ENCODE measurements around the gene SPATA2L. TPM values are rescaled to one million over a fixed set of nuclear protein-coding genes. Genes with fewer than 3 reads are reported as not detected.

Gene SPATA2L
- total RNA-seq, 1 donor from 2014 or later = 13.3 TPM

DNA sequence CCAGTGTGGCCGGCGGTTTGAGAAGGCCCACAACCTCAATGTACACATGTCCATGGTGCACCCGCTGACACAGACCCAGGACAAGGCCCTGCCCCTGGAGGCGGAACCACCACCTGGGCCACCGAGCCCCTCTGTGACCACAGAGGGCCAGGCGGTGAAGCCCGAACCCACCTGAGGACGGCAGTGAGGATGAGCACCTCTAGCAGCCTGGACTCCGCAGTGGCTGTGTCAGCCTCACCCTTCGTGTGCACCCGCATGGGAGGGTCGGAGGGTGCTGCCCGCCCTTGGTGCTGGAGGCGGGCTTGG is 36.5 kb upstream of the SPATA2L start:
- intact Hi-C loops (cut with DNase I) = no loop called here
- TF ChIP-seq, protein P1, sequence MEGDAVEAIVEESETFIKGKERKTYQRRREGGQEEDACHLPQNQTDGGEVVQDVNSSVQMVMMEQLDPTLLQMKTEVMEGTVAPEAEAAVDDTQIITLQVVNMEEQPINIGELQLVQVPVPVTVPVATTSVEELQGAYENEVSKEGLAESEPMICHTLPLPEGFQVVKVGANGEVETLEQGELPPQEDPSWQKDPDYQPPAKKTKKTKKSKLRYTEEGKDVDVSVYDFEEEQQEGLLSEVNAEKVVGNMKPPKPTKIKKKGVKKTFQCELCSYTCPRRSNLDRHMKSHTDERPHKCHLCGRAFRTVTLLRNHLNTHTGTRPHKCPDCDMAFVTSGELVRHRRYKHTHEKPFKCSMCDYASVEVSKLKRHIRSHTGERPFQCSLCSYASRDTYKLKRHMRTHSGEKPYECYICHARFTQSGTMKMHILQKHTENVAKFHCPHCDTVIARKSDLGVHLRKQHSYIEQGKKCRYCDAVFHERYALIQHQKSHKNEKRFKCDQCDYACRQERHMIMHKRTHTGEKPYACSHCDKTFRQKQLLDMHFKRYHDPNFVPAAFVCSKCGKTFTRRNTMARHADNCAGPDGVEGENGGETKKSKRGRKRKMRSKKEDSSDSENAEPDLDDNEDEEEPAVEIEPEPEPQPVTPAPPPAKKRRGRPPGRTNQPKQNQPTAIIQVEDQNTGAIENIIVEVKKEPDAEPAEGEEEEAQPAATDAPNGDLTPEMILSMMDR (IDR thresholded peaks at IDR 0.05) = no peak
- no peak for ATAC-seq
- Histone ChIP-seq H3K4me3 (no peak overlapping the region), H3K4me1 (no peaks in the 10 kb centered on the region), H3K36me3 (peaks cover 89% of the 10 kb centered on the region), H3K9me3 (no peaks in the 10 kb centered on the region), H3K27ac (no peak overlapping the region), H3K27me3 (no peaks in the 10 kb centered on the region)
- DNase-seq = no peak

DNA sequence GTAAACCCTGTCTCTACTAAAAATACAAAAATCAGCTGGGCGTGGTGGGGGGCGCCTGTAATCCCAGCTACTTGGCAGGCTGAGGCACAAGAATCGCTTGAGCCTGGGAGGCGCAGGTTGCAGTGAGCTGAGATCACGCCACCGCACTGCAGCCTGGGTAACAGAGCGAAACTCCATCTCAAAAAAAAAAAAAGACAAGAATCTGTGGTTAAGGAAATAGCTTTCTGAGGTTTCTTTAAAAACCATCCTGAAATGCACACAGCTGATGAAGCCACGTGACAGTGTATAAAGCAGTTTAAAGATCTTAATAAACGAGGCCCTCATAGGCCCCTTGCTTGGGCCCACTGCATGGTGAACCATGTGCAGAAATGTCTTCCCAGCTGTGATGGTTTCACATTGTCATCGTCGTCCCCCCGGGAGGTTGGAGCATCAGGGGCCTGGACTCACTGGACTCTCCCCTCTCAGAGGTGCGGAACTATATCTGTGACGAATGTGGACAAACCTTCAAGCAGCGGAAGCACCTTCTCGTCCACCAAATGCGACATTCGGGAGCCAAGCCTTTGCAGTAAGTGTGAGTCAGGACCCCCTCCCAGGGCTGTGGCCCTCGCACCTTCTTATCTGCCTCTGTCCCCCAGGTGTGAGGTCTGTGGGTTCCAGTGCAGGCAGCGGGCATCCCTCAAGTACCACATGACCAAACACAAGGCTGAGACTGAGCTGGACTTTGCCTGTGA is 36.0 kb upstream of the SPATA2L start:
- TF ChIP-seq, protein P1 (IDR thresholded peaks at IDR 0.05) = no peak
- Histone ChIP-seq H3K27ac (no peak overlapping the region), H3K9me3 (no peaks in the 10 kb centered on the region), H3K4me1 (no peaks in the 10 kb centered on the region), H3K36me3 (peaks cover 90% of the 10 kb centered on the region), H3K27me3 (no peaks in the 10 kb centered on the region), H3K4me3 (no peak overlapping the region)
- intact Hi-C loops (cut with DNase I) = no loop called here
- no peak for ATAC-seq
- DNase-seq = no peak

DNA sequence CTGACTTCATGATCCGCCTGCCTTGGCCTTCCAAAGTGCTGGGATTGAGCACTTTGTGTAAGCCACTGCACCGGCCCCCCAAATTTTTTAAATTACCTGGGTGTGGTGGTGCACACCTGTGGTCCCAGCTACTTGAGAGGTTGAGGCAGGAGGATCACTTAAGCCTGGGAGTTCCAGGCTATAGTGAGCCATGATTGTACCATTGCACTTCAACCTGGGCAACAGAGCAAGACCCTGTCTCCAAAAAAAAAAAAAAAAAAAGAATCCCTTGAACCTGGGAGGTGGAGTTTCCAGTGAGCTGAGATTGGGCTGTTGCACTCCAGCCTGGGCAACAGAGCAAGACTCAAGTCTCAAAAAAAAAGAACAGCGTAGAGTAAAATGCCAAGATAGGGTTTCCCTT is 35.0 kb upstream of the SPATA2L start:
- no peaks in the 10 kb centered on the region for H3K27me3 ChIP-seq
- no peak overlapping the region for H3K27ac ChIP-seq
- H3K4me1 ChIP-seq = no peaks in the 10 kb centered on the region
- intact Hi-C loops (cut with DNase I) = no loop called here
- no peak for DNase-seq
- H3K9me3 ChIP-seq = no peaks in the 10 kb centered on the region
- ATAC-seq = no peak
- H3K36me3 ChIP-seq = peaks cover 96% of the 10 kb centered on the region
- no peak overlapping the region for H3K4me3 ChIP-seq
- TF ChIP-seq, protein P1 (IDR thresholded peaks at IDR 0.05) = no peak

DNA sequence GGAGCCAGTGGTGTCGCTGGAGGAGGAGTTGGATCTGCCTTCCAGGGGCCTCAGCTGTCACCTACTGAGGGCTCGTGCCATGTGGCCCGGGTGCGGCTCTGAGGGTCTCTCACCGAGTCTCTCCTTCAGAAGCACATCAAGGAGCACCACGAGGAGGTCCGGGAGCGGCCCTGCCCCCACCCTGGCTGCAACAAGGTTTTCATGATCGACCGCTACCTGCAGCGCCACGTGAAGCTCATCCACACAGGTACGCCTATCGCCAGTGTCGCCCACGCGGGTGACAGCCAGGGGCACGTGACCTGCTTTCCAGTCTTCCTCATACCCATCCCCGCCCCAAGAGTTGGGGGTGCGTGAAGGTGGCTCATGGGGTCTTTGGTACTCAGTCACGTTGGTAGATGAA is 32.3 kb upstream of the SPATA2L start:
- intact Hi-C loops (cut with DNase I) = no loop called here
- TF ChIP-seq, protein P1 (IDR thresholded peaks at IDR 0.05) = no peak
- H3K4me3 ChIP-seq = no peak overlapping the region
- no peak overlapping the region for H3K27ac ChIP-seq
- H3K36me3 ChIP-seq = peaks cover 96% of the 10 kb centered on the region
- H3K9me3 ChIP-seq = no peaks in the 10 kb centered on the region
- no peaks in the 10 kb centered on the region for H3K27me3 ChIP-seq
- no peaks in the 10 kb centered on the region for H3K4me1 ChIP-seq
- DNase-seq (no peak), ATAC-seq (no peak)

DNA sequence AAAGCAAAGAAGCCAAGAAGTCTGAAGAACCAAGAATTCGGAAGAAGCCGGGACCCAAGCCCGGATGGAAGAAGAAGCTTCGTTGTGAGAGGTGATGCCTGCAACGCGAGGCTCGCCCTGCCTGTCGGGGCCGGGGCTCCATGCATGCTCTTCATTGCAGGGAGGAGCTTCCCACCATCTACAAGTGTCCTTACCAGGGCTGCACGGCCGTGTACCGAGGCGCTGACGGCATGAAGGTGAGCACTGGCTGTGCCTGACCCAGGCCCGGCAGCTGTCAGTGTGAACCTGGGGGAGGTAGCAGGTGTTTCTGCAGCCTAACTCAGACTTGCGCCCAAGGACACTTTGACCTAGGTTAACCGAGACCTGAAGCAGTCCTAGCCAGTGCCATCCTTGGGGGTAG is 31.8 kb upstream of the SPATA2L start:
- H3K27ac ChIP-seq = no peak overlapping the region
- no peak for ATAC-seq
- H3K4me1 ChIP-seq = no peaks in the 10 kb centered on the region
- H3K9me3 ChIP-seq = no peaks in the 10 kb centered on the region
- no peaks in the 10 kb centered on the region for H3K27me3 ChIP-seq
- intact Hi-C loops (cut with DNase I) = no loop called here
- no peak for DNase-seq
- TF ChIP-seq, protein P1 (IDR thresholded peaks at IDR 0.05) = no peak
- peaks cover 94% of the 10 kb centered on the region for H3K36me3 ChIP-seq
- H3K4me3 ChIP-seq = no peak overlapping the region

DNA sequence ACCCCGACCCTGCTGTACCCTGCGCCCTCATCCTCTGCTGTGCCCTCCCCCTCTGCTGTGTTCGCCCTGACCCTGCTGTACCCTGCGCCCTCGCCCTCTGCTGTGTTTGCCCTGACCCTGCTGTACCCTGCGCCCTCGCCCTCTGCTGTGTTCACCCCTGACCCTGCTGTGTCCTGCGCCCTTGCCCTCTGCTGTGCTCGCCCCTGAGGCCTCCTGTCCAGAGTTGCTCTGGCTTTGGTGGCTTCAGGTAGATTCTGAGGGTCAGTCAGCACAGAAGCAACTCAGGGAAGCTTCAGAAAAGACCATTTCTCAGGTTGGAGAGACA is 31.4 kb upstream of the SPATA2L start:
- Histone ChIP-seq H3K27ac (no peak overlapping the region), H3K27me3 (no peaks in the 10 kb centered on the region), H3K9me3 (no peaks in the 10 kb centered on the region), H3K4me3 (no peak overlapping the region), H3K36me3 (peaks cover 94% of the 10 kb centered on the region), H3K4me1 (no peaks in the 10 kb centered on the region)
- intact Hi-C loops (cut with DNase I) = no loop called here
- DNase-seq (no peak), ATAC-seq (no peak)
- TF ChIP-seq, protein P1 (IDR thresholded peaks at IDR 0.05) = no peak
